Measurements from ENCODE around the gene DENND6A.
A peak's percentile ranks its signal among the peaks of the same experiment; 100 is the strongest.
"Not testable (repeated sequence)": the region's sequence is repeated elsewhere in the genome, so short reads cannot be mapped to it uniquely, and the experiment has no call there.

The DENND6A gene
- total RNA-seq, result 84.2 to 95.2 reads per million in 2 donors

DNA sequence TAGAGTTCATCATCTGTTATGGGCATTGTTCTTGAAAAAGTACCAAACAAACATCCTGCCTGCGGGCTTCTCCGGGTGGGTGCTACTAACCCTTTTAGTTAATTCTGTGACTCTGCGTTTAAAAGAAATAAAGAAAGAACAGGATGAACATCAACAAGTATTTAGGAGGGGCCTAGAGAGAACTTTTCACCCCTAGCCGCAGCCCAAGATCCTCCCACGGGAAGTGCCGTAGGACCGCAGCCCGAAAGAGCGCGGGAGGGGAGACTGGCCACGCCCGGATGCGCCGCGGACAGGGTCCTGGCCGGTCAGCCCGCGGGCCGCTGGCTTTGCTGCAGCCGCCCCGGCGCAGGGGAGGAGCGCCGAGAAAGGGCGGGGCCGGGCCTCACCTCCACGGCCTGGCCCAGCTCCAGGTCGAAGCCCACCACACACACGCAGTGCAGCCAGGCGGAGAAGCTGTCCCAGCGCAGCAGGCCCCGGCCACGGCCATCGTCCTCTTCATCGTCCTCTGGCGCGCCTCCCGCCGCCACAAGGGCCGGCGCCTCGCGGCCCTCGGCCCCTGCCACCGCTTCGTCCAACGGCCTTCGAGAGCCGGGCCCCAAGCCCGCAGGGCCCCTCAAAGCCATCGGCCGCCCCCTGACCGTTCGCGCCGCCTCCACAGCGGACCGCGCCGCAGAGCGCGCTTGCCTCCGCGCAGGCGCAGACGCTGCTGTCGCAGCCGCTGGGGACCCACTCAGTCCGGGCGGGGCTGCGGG, at the start of gene DENND6A:
Gene DENND6A, minus strand, starts transcription at position 682 of the 752 bp plus-strand sequence. Its CDS starts 59 bp downstream, at position 623.
- DNase-seq, result peak; percentile 92 to 96 (median 93)

GRCh38 chr3:57740027-57740426, 47.1 kb upstream of the DENND6A start:
- DNase-seq, result no peak

- DNase-seq, result no peak
Measured at GRCh38 chr3:57738391-57738790, 45.5 kb upstream of the DENND6A start.

DNA sequence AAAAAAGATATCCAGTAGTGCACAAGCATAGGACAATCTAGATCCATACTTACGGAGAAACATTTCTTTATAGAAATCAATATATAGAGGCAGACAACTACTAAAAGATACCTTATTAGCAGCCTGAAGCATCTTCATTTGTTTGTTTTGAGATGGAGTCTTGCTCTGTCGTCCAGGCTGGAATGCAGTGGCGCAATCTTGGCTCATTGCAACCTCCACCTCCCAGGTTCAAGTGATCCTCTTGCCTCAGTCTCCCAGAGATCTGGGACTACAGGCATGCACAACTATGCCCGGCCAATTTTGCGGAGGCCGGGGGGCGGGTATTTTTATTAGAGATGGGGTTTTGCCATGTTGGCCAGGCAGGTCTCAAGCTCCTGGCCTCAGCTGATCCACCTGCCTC, 45.0 kb upstream of the DENND6A start:
- no peak for DNase-seq

- no peak for DNase-seq
Measured at GRCh38 chr3:57735405-57735804, 42.5 kb upstream of the DENND6A start.

- DNase-seq, result no peak
Measured at GRCh38 chr3:57733790-57734189, 40.9 kb upstream of the DENND6A start.

GRCh38 chr3:57731311-57731710, 38.4 kb upstream of the DENND6A start:
- DNase-seq, result no peak

GRCh38 chr3:57730682-57731081, 37.8 kb upstream of the DENND6A start:
- DNase-seq, result no peak

DNA sequence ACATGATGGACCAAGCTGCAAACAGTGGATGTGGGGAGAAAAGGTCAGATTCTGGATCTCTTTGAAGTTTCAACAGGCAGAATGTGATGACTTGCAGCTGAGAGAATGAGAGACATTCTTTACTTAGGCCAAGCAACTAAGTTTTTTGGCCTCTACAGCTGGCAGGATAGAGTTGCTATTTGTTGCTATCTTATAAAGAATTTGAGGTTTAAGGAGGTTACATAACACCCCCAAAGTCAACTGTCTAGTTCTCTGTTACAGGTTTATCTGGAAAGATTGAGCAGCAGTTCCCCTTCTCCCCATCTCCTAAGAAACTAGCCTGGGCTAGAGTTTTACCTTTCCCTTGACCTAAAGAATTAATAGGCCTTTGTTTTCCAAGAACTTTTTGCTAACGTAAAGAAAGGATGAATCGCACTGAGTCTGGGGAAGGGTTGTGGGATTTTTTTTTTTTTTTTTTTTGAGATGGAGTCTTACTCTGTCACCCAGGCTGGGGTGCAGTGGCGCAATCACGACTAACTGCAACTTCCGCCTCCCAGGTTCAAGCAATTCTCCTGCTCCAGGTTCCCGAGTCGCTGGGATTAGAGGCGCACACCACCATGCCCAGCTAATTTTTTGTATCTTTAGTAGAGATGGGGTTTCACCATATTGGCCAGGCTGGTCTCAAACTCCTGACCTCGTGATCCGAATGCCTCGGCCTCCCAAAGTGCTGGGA, 36.6 kb upstream of the DENND6A start:
- DNase-seq, result no peak

- DNase-seq, result no peak
Measured at GRCh38 chr3:57727106-57727505, 34.2 kb upstream of the DENND6A start.

DNA sequence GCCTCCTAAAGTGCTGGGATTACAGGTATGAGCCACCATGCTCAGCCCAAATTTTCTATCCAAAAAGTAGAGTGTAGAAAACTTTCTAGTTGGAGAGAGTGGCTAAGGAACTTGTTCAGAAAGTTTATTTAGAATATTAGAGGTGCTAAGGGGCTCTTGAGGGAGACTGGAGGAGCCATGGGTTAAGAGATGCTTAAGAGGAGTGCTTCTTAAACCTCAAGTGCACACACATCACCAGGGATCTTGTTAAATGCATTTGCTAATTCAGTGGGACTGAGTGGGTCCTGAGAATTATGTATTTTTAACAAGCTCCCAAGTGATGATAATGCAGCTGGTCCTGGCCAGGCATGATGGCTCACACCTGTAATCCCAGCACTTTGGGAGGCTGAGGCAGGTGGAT, 33.5 kb upstream of the DENND6A start:
- DNase-seq, result no peak

- no peak for DNase-seq
Measured at GRCh38 chr3:57718118-57718517, 25.2 kb upstream of the DENND6A start.

DNA sequence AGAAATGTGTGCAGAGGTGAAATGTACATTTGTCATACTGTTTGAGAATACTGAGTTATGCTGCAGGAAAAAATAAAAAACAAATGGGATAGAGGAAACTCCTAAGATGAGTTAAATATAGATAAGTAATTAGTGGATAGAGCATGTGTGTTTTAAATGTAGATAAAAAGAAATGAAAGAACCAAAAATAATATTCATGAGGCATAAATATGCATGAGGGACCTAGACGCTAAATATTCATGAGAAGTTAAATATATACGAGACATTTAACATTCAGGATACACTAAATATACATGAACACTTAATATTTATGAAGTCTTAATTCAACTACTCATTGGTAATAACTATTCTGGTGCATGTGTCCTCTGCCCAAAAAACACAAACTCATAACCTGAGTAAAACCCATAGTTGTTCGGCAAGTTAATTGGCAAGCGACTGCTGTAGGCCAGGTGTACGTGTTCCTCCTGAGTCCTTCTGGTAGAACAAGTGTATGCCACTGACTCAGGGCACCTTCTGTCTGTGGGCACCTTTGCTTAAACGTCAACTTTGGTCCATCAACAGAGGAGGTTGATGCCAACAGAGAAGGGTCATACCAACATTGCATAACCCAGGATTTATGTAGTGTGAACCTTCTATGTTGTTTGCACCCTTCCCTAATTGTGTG, 24.5 kb upstream of the DENND6A start:
- DNase-seq, result no peak

DNA sequence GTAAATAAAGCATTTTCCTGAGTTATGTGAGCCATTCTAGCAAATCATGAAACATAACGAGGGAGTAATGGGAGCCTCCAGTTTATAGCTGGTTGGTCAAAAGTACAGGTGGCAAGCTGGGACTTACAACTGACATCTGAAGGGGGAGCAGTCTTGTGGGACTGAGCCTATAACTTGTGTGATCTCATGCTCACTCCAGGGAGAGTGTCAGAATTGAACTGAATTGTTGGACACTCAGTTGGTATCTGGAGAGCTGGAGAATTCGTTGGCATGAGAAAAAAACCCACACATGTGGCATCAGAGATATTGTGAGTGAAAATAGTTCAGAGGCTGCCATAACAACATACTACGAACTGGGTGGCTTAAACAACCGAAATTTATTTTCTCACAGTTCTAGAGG, 22.8 kb upstream of the DENND6A start:
- no peak for DNase-seq

DNA sequence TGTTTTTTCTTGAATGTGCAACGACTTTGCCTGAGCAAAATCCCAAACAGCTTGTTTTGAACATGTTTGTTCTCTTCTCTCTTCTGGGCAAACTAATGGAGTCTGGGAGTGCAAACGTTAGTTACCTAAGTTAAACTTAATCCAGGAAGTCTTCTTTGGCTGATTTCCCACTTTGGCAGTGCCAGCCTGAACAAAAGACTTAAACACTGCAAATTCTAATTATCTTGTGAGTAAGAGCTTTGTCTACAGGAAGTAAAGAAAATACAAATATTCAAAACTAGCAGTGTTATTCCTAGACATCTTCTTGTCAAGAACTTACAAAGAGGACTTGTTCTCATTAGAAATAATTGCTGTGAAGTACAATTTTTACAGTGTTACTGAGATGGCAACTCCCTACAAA, 16.7 kb upstream of the DENND6A start:
- DNase-seq, result no peak

DNA sequence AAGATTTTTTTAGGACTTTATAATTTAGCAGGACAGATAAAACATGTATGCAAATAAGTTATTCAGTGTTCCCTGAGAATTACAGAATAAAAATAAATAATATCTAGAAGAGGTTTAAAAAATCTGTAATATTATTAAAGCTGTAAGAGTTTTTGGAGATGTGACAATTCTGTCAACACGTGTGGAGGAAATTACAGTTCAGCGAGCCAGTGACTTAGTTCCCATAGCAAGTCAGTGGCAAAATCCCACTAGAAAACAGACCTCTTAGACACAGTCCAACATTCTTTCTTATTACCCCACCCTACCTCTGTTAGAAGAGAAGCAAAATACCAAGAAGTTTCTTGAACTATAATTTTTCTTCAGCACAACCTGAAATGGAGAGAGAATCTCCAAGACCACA, 16.2 kb upstream of the DENND6A start:
- no peak for DNase-seq

DNA sequence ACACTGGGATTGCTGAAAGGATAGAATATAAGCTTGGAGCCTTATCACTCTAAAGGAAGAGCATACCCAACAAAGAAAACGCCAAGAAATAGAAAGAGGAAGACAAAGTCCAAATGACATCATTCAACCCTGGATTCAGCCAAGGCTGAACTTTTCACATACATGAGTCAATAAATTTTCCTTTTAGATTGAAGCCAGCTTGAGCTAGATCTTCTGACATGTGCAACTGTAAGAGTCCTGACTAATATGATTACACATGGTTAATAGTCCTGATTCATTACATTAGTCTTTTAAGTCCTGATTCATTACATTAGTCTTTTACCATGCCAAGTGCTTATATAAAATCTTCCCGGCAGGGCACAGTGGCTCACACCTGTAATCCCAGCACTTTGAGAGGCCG, 13.6 kb upstream of the DENND6A start:
- DNase-seq, result no peak

GRCh38 chr3:57705351-57705750, 12.5 kb upstream of the DENND6A start:
- DNase-seq, result not testable (repeated sequence)

GRCh38 chr3:57701781-57702180, 8.9 kb upstream of the DENND6A start:
- no peak for DNase-seq

- DNase-seq, result no peak
Measured at GRCh38 chr3:57700737-57701136, 7.9 kb upstream of the DENND6A start.

GRCh38 chr3:57699591-57699990, 6.7 kb upstream of the DENND6A start:
- DNase-seq, result no peak

- no peak for DNase-seq
Measured at GRCh38 chr3:57696801-57697321, 4.0 kb upstream of the DENND6A start.

GRCh38 chr3:57694146-57694545, 1.3 kb upstream of the DENND6A start:
- DNase-seq, result no peak

DNA sequence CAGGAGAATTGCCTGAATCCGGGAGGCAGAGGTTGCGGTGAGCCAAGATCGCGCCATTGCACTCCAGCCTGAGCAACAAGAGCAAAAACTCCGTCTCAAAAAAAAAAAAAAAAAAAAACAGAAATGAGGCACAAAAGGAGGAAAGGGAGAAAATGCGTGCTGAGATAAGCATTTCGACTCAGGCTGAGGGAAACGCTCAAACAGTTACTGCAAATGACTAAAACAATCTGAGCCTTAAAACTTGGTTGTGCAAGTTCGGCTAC, 813 bp downstream of the DENND6A start:
- DNase-seq, result not testable (repeated sequence)

Measured in T-helper 2 cell (primary cell).